HEK293T (cell line): ENCODE data around the gene THTPA.
"Not testable (repeated sequence)": the region's sequence is repeated elsewhere in the genome, so short reads cannot be mapped to it uniquely, and the experiment has no call there.

ENCODE experiments used
- CTCF ChIA-PET: fragments of 350-600 bp; formaldehyde crosslinking; extraction: SDS; loops from one replicate; lab custom pipeline; 2021; ENCODE audit warnings: antibody characterized with exemption, inconsistent platforms; lab: Yijun Ruan, JAX
- POLR2A ChIA-PET: fragments of 350-600 bp; formaldehyde crosslinking; extraction: SDS; loops from one replicate; lab custom pipeline; 2020; ENCODE audit warnings: antibody characterized with exemption, inconsistent platforms; lab: Yijun Ruan, JAX
- DNase-seq: peaks from one replicate; pipeline ENCODE4 v3.0.0; 2012; ENCODE audit warnings: mixed read lengths; ENCODE audit errors: extremely low spot score
- ARNT ChIP-seq: fragments of 450-650 bp; IDR thresholded peaks from 2 replicates; pipeline ENCODE4 v1.6.1; 2017; ENCODE audit warnings: mild to moderate bottlenecking
- BHLHE40 ChIP-seq: fragments of 450-650 bp; IDR thresholded peaks from 2 replicates; pipeline ENCODE4 v1.6.1; 2016; ENCODE audit warnings: mild to moderate bottlenecking, moderate library complexity, borderline replicate concordance
- CTBP1 ChIP-seq: fragments of 450-650 bp; IDR thresholded peaks from 2 replicates; pipeline ENCODE4 v1.6.1; 2016; ENCODE audit warnings: borderline replicate concordance
- ELF4 ChIP-seq: fragments of 450-650 bp; IDR thresholded peaks from 2 replicates; pipeline ENCODE4 v1.6.1; 2017; ENCODE audit warnings: antibody characterized with exemption
- FOXA1 ChIP-seq: fragments of 450-650 bp; IDR thresholded peaks from 2 replicates; pipeline ENCODE4 v1.6.1; 2016; ENCODE audit warnings: mild to moderate bottlenecking
- FOXK2 ChIP-seq: fragments of 450-650 bp; IDR thresholded peaks from 2 replicates; pipeline ENCODE4 v1.6.1; 2016; ENCODE audit warnings: mild to moderate bottlenecking
- FOXM1 ChIP-seq: fragments of 450-650 bp; IDR thresholded peaks from 2 replicates; pipeline ENCODE4 v1.6.1; 2017; ENCODE audit warnings: mild to moderate bottlenecking, borderline replicate concordance
- HDGF ChIP-seq: fragments of 450-650 bp; IDR thresholded peaks from 2 replicates; pipeline ENCODE4 v1.6.1; 2017; ENCODE audit warnings: antibody characterized with exemption, borderline replicate concordance
- L3MBTL2 ChIP-seq: fragments of 450-650 bp; conservative IDR thresholded peaks from 2 replicates; pipeline ENCODE4 v1.6.1; 2016; ENCODE audit warnings: mild to moderate bottlenecking
- LEF1 ChIP-seq: fragments of 450-650 bp; IDR thresholded peaks from 2 replicates; pipeline ENCODE4 v1.6.1; 2017; ENCODE audit warnings: mild to moderate bottlenecking, borderline replicate concordance
- NFRKB ChIP-seq: fragments of 450-650 bp; IDR thresholded peaks from 2 replicates; pipeline ENCODE4 v1.6.1; 2016; ENCODE audit warnings: mild to moderate bottlenecking, moderate library complexity
- PKNOX1 ChIP-seq: fragments of 450-650 bp; IDR thresholded peaks from 2 replicates; pipeline ENCODE4 v1.6.1; 2016
- SP1 ChIP-seq: fragments of 450-650 bp; IDR thresholded peaks from 2 replicates; pipeline ENCODE4 v1.6.1; 2017
- SUZ12 ChIP-seq: fragments of 450-650 bp; IDR thresholded peaks from 2 replicates; pipeline ENCODE4 v1.6.1; 2016; ENCODE audit warnings: mild to moderate bottlenecking
- TARDBP ChIP-seq: fragments of 450-650 bp; IDR thresholded peaks from 2 replicates; pipeline ENCODE4 v1.6.1; 2016
- ZNF384 ChIP-seq: fragments of 450-650 bp; IDR thresholded peaks from 2 replicates; pipeline ENCODE4 v1.6.1; 2016

The THTPA gene

GRCh38 chr14:23604148-23604547, 48.1 kb downstream of the THTPA start:
- ChIA-PET CTCF (interaction anchor here (1.5 kb wide), 1 partner anchor 15 kb away, joined by 5 read pairs; no protein-coding TSS in a partner anchor), POLR2A (no interaction called here)
- no peak for DNase-seq
- no peak for TF ChIP-seq FOXM1
- no peak for TF ChIP-seq FOXK2
- no peak for TF ChIP-seq L3MBTL2
- TF ChIP-seq NFRKB, result no peak
- TF ChIP-seq TARDBP, result no peak
- no peak for TF ChIP-seq BHLHE40
- no peak for TF ChIP-seq SP1
- no peak for TF ChIP-seq ELF4
- TF ChIP-seq SUZ12, result no peak

DNA sequence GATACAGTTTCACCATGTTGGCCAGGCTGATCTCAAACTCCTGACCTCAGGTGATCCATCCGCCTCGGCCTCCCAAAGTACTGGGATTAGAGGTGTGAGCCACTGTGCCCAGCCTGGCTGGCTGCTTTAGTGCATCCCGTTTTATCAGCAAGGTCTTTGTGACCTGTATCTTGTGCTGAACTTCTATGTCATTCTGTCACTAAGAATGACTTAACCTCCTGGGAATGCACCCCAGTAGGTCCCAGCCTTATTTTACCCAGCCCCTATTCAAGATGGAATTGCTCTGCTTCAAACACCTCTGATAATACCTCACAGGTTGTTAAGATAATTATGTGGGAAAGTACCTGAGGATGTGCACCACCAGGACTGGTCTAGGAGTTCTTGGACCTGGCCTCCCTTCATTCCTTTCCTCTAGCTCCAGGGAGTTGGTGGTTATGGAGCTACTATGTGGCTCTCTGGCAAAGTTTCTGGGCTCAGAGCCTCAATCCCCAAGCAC, 48.7 kb downstream of the THTPA start:
- no peak for TF ChIP-seq CTBP1
- no peak for TF ChIP-seq ARNT
- no peak for TF ChIP-seq TARDBP
- no peak for TF ChIP-seq L3MBTL2
- TF ChIP-seq SUZ12, result no peak
- TF ChIP-seq FOXK2, result no peak
- TF ChIP-seq ELF4, result no peak
- no peak for TF ChIP-seq PKNOX1
- TF ChIP-seq FOXM1, result no peak
- TF ChIP-seq HDGF, result no peak
- TF ChIP-seq LEF1, result no peak
- no peak for TF ChIP-seq SP1
- TF ChIP-seq BHLHE40, result no peak
- no peak for TF ChIP-seq FOXA1
- TF ChIP-seq NFRKB, result no peak
- TF ChIP-seq ZNF384, result no peak
- ChIA-PET CTCF (no interaction called here), POLR2A (no interaction called here)
- DNase-seq, result no peak

GRCh38 chr14:23605931-23606585, 50.0 kb downstream of the THTPA start:
- POLR2A ChIA-PET, result no interaction called here
- DNase-seq, result no peak
- CTCF ChIA-PET, result no interaction called here
- TF ChIP-seq FOXA1 (no peak), L3MBTL2 (no peak), SP1 (no peak), FOXK2 (no peak), NFRKB (no peak), CTBP1 (no peak), HDGF (no peak), ARNT (no peak)

DNA sequence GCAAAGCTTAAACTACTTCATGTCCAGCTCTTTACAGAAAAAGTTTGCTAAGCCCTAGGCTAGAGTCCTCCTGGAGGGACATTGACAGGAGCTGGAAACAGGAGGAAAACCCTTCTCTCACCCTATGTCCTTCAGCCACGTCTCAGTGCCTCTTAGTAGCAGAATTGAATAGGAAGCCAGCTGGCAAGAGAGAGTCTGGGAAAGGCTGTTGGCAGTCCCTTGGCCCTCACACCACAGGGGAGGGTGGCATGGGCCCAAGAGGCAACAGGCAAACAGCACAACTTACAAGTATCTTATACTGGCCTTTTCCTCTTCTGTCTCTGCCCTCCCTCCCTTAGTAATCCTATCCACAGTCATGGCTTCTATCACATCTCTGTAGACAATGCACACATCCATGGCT, 52.4 kb downstream of the THTPA start:
- no peak for DNase-seq
- CTCF ChIA-PET, result interaction anchor here (1.2 kb wide), 1 partner anchor 20 kb away, joined by 3 read pairs; no protein-coding TSS in a partner anchor
- TF ChIP-seq ZNF384 (no peak), L3MBTL2 (no peak), SP1 (no peak), HDGF (no peak), NFRKB (no peak), LEF1 (no peak), ELF4 (no peak), BHLHE40 (no peak), PKNOX1 (no peak), SUZ12 (no peak), CTBP1 (no peak), TARDBP (no peak), ARNT (no peak), FOXM1 (no peak), FOXA1 (no peak), FOXK2 (no peak)
- POLR2A ChIA-PET, result no interaction called here

DNA sequence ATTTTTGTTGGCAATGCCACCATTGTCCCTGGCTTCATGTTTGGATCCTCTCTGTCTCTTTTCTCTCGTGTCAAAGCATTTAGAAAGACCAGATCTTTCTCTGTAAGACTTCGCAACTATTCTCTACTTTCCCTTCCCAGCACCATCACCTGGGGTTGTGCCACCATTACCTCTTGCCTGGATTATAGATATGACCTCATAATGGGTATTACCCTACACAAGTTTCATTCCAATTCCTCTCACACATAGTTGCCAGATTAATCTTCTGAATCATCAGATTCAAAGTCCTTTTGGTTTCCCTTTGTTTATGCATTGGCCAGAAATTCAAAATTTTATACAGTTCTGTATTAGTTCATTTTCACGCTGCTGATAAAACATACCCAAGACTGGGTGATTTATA, 52.9 kb downstream of the THTPA start:
- TF ChIP-seq ELF4 (no peak), ARNT (no peak), FOXK2 (no peak), PKNOX1 (no peak), TARDBP (no peak), ZNF384 (no peak), CTBP1 (no peak), LEF1 (no peak), FOXM1 (no peak), FOXA1 (no peak), BHLHE40 (no peak), L3MBTL2 (no peak), HDGF (no peak), SP1 (no peak), NFRKB (no peak)
- ChIA-PET POLR2A (no interaction called here), CTCF (interaction anchor here (1.2 kb wide), 1 partner anchor 20 kb away, joined by 3 read pairs; no protein-coding TSS in a partner anchor)
- no peak for DNase-seq

GRCh38 chr14:23609411-23610089, 53.5 kb downstream of the THTPA start:
- POLR2A ChIA-PET, CTCF ChIA-PET, DNase-seq: not testable (repeated sequence)
